GM12892 (cell line): ENCODE results near the gene SLC39A9.

Source experiments
- POLR2A ChIP-seq: IDR thresholded peaks from 2 replicates; pipeline ENCODE4 v1.6.1; 2011; ENCODE audit warnings: low read depth, low read length, control low read depth
- TAF1 ChIP-seq: IDR thresholded peaks from 2 replicates; pipeline ENCODE4 v1.6.1; 2011; ENCODE audit warnings: low read depth, mild to moderate bottlenecking, control low read depth, low read length, borderline replicate concordance

GRCh38 chr14:69430306-69430939 is 31.9 kb downstream of the SLC39A9 start:
- TF ChIP-seq TAF1 (no peak), POLR2A (no peak)
